ENCODE measurements around the gene SYNJ2BP. TPM values are rescaled to one million over a fixed set of nuclear protein-coding genes. Genes with fewer than 3 reads are reported as not detected.

The SYNJ2BP gene
- total RNA-seq, 1 experiment from 2014 or later: 27.9 TPM

Other genes starting within 250 kb of the SYNJ2BP start
- 0.57 to 0.89 TPM (median 0.63 TPM) in 3 replicates for gene SLC8A3, start 228.1 kb downstream of the SYNJ2BP start, total RNA-seq (2021)
- 48.7 to 59.5 TPM (median 58.0 TPM) in 3 replicates for gene COX16, start 57.4 kb downstream of the SYNJ2BP start, total RNA-seq (2021)
- gene ADAM21, start 35.1 kb upstream of the SYNJ2BP start, total RNA-seq (2021): not detected in 3 replicates
- 0.25 to 0.50 TPM (median 0.37 TPM) in 3 replicates for gene ADAM20, start 117.9 kb upstream of the SYNJ2BP start, total RNA-seq (2021)
- 45.0 to 46.3 TPM (median 45.1 TPM) in 3 replicates for gene MED6, start 183.6 kb upstream of the SYNJ2BP start, total RNA-seq (2021)
- gene TTC9, start 224.8 kb upstream of the SYNJ2BP start, total RNA-seq (2021): 21.4 to 26.2 TPM (median 22.5 TPM) in 3 replicates